HCEC 1CT (cell line): ENCODE results near the gene SH3BP2.

ENCODE experiments used
- DNase-seq: peaks from one replicate; pipeline ENCODE4 v3.0.0-alpha.2; 2017

The SH3BP2 gene, protein sequence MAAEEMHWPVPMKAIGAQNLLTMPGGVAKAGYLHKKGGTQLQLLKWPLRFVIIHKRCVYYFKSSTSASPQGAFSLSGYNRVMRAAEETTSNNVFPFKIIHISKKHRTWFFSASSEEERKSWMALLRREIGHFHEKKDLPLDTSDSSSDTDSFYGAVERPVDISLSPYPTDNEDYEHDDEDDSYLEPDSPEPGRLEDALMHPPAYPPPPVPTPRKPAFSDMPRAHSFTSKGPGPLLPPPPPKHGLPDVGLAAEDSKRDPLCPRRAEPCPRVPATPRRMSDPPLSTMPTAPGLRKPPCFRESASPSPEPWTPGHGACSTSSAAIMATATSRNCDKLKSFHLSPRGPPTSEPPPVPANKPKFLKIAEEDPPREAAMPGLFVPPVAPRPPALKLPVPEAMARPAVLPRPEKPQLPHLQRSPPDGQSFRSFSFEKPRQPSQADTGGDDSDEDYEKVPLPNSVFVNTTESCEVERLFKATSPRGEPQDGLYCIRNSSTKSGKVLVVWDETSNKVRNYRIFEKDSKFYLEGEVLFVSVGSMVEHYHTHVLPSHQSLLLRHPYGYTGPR

GRCh38 chr4:2792711-2793585, at the start of gene SH3BP2:
TSS of gene SH3BP2 (plus strand) at chr4:2793085. CDS start at chr4:2820618, 27,533 bp downstream.
- DNase-seq = peak; percentile 20

- no peak for DNase-seq
Observed at GRCh38 chr4:2743518-2744445, 49.1 kb upstream of the SH3BP2 start.

GRCh38 chr4:2744576-2745270, 48.2 kb upstream of the SH3BP2 start:
- DNase-seq = no peak

DNA sequence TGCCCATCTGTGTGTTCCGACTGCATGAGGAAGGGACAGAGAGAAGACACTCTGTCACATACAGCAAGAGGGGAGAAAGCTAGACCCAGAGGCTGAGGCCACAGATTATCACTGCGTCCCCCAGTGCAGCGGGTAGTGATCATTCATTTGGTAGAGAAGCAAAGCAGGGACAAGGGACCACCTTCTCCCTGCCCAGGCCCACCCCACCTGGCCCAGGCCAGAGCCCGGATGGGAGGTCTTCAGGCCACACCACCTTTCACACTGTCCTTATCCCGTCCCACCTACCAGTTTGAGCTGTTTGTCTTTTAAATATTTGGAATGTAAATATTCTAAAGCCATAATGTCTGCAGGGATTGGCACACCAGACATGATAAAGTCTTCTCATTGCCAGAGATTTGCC, 47.4 kb upstream of the SH3BP2 start:
- no peak for DNase-seq

- DNase-seq = peak; percentile 12
Observed at GRCh38 chr4:2745981-2746806, 46.7 kb upstream of the SH3BP2 start.

GRCh38 chr4:2746891-2747695, 45.8 kb upstream of the SH3BP2 start:
- DNase-seq = no peak

- no peak for DNase-seq
Observed at GRCh38 chr4:2750719-2751605, 41.9 kb upstream of the SH3BP2 start.

DNA sequence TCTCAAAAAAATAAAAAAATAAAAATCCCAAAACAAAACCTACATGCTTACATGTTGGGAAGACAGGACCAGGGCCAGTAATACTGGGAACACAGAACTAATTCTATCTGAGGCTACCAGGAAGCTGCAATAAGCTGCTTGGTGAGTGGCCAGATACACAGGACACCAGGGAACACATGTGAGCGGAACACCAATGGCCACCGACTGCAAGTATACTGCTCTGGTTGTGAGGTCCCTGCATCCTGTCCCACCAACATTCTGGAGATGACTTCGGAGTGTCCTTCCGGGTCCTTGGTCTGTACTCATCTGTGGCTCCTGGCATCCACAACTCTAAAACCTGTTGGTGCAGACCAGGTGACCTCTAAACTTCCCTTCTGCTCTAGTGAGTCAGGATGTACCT, 39.4 kb upstream of the SH3BP2 start:
- no peak for DNase-seq

DNA sequence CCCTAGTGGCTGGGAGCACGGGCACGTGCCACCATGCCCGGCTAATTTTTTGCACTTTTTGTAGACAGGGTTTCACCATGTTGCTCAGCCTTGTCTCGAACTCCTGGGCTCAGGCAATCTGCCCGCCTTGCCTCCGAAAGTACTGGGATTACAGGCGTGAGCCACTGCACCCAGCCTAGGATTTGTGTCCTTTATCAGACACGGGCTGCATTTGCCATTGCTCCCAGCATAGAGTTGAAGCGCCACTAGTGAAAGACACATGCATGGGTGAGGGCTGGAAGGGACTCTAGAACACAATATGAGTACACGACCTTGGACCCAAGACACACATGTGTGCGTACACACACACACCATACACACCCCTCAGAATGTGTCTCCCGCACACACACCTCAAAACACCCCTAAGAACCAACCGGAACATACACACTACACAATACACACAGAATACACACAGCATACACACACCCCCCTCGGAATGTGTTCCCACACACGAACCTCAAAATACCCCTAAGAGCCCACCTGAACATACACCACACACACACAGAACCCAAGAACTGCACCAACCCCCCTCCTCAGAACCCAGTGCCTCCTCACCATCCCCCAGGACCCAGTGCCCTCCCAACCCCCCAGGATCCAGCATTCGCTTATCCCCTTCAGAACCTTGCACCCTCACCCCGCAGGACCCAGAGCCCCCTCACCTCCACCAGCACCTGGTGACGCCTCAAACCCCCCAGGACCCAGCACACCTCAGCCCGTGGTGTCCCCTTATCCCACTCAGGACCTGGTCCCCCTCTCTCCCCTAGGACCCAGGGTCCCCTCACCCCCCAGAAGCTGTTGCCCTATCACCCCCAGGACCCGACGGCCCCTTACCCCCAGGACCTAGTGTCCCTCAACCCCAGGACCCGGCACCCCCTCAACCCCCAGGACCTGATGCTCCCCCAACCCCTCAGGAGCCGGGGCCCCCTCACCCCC, 37.8 kb upstream of the SH3BP2 start:
- DNase-seq = no peak

DNA sequence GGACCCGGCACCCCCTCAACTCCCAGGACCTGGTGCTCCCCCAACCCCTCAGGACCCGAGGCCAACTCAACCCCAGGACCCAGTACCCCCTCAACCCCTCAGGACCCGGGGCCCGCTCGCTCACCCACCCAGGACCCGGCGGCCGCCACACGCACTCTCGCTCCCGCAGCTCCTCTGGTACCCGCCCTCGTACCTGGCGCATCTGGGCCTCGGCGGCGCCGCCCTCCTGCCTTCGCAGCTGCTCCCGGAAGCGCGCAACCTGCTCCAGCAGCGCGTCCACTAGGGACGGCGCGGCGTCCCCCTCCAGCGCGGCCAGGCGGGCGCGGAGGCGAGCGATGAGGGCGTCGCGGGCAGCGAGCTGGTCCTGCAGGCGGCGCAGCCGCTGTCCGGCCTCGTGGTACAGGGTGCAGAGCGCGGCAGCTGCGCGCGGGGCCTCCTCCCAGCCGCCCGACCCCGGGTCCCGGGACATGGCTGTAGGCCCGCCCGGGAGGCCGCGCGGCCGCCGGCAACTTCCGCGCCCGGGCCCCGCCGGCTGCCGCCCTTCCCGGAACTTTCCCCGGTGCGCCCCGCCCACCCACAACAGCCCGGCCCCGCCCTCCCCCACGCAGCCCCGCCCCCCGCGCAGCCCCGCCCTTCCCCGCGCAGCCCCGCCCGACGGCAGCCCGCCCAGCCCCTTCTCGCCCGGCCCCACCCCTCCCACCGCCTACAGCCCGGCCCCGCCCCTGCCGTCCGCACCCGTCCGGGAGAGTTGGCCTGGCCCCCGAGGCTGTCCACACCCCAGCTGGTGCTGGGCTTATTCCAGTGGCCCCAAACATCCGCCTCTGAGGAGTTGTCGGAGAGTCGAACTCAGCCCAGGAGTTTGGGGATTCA, 36.8 kb upstream of the SH3BP2 start, which contains the start of gene TNIP2:
Gene TNIP2, minus strand, starts transcription at position 516 of the 870 bp plus-strand sequence. Its CDS starts 47 bp downstream, at position 469.
- peak; percentile 68 for DNase-seq

DNA sequence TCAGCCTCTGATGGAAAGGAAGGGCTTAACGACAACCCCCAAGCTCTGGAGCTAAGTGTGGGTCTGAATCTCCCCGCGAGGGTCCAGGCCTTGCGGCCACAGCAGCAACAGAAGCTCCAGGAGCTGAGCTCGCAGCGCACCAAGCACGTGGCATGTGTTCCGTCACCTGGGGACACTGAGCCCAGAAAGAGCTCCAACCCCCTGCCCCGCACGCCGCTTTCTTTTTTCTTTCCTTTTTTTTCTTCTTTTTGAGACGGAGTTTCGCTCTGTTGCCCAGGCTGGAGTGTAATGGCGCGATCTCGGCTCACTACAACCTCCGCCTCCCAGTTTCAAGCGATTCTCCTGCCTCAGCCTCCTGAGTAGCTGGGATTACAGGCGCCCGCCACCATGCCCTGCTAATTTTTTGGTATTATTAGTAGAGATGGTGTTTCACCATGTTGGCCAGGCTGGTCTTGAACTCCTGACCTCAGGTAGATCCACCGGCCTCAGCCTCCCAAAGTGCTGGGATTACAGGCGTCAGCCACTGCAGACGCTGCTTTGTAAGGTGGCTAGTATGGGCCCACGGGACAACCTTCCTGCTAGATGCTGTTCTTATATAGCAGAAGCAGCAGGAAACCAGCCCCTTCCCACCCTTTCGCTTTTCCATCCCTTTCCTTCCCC, 36.1 kb upstream of the SH3BP2 start:
- no peak for DNase-seq

DNA sequence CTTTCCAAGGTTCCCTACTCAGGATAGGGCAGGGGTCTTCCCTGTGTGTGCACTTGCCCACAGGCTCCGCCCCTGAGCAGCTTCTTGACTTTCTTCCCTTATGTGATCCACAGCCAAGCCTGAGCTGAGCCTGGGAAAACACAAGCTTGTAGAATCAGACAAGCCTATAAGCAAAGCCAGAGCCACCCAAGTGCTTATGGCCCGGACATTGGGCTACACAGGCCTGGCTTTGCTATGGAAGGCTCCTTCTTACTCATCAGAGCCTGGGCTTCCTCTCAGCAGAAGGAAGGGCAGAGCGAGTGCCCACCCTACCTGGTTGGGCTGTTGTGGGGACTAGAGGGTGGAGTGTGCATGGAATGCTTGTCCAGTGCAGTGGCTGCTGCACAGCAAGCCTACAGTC, 35.5 kb upstream of the SH3BP2 start:
- no peak for DNase-seq

- no peak for DNase-seq
Observed at GRCh38 chr4:2761035-2761923, 31.6 kb upstream of the SH3BP2 start.

GRCh38 chr4:2762048-2762447, 30.8 kb upstream of the SH3BP2 start:
- no peak for DNase-seq
